ENCODE data around the gene DKK3.

DKK3 gene

DNA sequence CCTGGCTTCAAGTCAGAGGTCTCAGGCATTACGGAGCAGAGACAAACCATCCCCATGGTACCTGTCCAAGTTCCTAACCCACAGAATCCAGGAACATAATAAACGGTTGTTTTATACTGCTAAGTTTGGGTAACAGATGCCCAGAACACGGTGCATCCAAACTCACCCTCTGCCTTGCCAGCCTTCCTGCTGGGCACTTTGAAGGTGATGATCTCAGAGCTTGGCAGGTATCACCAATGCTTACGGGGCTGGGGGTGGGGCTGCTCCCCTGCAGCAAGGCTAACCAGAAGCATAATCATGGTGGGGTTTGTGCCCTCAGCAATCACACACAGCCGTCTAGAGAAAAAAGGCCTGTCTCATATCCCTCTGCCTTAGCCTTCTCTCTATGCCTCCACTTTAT lies 27.1 kb downstream of the DKK3 start:
- no peak for DNase-seq (ENCODE audit: low spot score)

DNA sequence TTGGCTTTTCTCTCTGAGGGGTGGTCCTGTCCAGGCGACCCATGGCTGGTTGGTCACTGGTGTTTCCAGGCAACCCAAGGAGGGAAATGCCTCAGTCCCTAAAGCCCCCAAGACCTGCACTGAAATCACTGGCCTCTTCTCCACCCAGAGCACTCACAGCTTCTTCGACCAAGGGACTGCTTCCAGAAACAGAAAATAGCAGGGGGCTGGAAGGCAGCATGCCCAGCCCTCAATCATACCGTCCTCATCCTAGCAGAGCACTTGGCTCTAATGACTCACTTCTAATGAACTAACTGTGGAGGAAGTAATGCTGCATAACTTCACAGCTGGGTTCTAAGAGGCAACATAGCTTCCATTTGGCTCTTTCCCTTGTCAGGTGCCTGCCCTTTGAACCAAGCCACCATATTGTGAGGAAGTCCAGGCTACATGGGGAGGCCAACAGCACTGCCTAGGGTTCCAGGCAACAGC lies 27.6 kb downstream of the DKK3 start:
- no peak for DNase-seq (ENCODE audit: low spot score)

DNA sequence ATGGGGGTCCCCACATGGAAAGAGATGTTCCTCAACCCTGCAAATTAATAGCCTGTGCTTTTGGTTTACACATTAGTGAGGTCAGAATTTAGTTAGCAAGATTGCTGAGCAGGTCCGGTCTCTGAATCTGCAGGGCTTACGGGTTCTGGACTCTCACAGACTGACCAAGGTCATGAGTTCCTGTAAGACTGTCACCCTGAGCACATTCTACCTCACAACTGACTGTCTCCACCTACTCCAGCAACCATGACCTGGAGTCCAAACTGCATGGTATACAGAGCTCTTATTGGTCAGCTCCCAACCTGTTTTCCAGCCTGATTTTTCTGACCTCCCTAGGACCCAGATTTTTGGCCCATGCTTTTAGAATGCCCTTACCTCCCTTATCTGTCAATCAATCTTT lies 28.2 kb downstream of the DKK3 start:
- DNase-seq (ENCODE audit: low spot score): no peak

DNA sequence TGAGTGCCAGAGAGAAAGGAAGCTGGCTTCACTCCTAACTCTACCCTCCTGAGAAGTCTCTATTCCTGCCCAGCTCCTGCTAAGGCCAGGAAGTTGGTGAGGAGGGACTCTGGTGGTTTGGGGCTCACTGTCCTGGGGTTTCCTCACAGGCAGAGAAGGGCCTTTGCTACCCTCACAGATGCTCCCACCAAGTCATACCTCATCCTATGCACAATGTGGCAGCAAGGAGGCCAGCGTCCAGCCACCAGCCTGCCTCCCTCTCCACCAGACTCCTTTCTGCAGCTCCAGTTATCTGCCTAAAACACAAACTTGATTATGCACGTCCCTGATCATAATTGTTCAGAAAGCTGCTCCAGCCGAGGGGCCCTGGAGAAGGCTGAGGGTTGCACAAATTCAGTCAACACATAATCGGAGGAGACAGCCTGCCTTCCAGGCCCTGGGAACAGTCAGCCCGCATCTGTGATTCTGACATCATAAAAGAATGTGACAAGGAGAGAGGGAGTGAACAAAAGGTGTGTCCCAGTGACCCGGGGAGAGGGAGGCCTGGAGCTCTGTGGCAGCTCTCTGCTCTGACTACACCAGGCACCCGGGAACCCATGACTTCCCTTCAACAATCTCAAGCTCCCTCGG lies 28.8 kb downstream of the DKK3 start:
- DNase-seq (ENCODE audit: low spot score): no peak

DNA sequence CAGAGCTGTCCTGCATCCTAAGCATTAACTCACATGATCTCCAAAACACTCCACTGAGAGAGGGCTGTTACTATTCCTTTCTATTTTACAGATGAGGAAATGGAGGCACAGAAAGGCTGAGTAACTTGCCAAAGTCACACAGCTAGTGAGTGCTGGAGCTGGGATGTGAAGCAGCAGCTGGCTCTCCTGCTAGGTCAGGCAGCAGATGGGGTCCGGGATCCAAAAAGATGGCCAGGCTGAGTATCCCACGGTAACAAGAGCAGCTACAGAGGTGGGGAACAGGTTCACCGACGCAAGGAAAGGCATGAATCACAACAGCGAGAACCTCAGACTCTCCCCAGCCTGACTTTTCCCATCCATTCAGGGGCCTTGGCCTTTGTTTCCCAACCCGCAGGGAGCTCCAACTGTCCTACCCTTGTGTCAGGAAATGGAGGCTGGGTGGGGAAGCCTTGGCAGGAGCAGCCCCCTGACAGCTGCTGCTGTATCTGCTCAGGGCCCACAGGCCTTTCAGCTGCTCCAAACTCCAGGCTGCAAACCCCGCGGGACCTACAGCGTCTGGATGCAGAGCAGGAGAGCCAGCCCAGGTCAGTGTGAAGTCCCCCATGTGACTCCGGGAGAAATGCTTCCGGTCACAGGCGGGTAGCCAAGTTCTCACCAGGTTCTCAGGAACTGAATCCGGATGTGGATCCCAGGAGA lies 29.5 kb downstream of the DKK3 start:
- no peak for DNase-seq (ENCODE audit: low spot score)

DNA sequence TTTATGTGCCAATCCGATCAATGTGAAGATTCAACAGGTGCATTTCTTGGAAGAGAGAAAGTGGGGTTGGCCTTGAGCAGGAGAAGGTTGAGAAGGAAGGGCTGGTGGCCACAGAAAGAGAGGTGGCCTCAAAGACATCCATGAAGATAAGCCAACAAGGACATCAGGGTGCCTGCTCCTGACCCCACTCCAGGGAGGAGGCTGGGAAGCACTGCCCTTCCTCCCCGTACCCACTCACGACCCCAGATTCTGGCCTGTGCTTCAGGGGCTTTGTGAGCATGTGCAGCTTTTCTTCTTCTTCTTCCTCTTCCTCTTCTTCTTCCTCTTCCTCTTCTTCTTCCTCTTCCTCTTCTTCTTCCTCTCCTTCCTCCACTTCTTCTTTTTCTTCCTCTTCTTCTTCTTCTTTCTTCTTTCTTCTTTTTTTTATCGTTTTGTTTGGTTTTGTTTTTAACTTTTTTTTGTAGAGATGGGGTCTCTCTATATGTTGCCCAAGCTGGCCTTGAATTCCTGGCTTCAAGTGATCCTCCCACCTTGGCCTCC lies 30.3 kb downstream of the DKK3 start:
- no peak for DNase-seq (ENCODE audit: low spot score)

DNA sequence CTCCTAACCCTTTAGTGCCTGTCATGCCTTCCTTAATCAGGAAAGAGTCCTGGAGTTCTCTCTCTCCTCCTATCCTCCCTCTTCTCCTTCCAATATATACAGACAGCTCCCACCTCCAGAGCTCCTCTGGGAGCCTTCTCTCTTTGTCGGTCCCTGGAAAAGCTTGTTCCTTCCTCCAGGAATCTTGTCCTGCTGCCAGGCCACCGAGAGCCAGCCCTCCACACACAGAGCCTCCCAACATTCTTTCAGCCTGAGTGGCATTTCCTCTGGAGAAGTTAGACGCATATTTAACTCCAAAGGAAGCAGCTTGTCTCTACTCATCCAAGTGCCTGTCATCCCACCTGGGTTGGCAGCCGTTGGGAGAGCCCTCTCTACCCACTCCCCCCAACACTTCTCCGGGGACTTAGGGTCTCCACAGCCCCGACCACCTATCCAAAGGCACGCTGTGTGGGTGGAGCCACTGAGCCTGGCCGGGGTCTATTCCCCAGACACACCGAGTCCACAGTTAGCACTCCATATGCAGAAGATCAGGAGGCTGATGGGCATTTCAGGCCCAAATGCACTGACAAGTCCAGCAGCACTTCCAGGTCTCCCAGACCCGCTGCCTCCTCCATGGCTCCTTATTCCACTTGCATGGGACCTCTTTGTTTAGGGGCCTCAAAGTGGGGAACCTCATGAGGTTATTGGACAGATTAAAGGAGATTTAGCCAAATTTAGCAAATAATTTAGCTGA lies 31.1 kb downstream of the DKK3 start:
- no peak for DNase-seq (ENCODE audit: low spot score)

DNA sequence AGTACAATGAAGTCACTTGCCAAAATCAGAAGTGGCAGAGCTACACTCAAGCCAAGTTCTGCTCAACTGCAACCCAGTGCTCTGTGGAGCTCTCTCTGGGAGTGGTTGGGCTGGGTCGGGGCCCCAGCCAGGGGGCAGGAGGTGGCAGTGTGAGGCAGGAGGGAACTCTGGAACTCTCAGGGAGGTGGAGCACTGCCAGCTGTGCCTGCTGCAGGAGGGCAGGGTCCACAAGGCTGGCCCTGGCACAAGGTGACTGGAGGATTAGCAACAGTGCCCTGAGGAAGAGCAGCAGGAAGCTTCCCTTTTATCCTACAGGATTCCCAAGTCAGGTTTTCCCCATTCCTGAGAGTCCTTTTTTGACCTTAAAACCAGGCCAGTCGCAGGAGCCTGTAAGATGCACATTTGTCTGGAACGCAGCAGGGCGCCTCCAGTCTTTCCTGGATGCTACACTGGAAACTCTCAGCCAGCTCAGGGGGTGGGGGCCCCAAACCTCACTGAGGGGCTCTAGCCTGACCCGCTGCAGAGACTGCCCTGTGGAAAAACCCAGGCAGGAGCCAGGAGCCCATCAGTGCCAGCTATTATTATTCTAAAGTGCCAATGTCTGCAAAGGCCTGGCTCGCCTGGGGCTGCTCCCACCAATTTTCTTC lies 31.8 kb downstream of the DKK3 start:
- no peak for DNase-seq (ENCODE audit: low spot score)

DNA sequence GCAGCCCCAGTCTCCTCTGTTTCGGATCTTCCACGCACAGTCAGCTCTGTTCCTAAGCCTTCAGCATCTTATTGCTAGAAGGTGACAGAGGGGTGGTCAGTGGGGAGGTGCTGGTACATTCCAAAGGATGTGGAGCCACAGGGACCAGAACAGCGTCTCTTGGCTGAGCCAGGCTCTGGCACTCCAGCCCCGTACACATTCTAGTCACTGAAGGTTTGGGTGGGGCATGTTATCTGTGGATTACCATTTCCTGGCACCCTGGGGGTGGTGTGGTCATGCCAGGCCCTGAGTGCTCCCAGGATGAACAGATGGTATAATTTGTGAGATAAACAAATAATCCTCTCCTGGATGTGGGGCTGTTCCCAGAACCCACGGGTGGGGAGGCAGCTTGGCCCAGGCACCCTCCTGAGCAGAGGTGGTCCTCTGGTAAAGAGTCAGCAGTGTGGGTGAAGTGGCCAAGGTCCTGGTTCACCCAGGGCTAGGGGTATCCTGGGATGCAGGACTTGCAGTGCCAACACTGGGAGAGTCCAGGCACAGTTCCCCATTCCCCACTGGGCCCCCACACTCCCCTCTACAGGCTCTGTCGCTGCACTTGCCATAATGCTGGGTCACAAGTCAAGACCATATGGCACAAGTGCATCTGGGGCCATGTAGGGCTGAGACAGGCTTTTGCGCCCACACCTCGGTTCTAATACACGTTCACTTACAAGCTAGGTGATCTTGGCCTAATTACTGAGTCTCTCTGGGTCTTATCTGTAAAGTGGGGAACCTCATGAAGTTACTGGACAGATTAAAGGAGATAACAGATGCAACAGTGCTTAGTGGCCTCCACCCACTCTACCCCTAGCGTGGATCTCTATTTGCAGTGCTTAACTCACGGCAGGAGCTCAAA lies 33.0 kb downstream of the DKK3 start:
- DNase-seq (ENCODE audit: low spot score): no peak

DNA sequence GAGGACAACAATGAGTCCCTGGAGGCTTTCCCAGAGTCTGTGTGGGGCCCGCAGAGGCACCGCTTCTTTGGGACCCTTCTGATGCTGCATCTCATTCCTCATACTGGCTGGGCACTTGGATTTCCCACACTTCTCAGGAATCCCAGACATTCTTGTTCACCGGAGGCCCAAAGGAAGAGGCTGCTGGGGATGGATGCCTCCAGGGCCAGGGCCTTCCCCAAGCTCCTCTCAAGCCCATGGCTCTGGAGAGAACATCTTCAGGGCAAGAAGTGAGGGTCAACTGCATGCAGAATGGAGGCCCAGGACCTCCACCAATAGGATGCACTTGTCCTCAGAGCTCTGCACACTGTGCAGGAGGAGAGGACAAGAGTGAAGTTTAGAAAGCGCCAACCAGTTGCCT lies 34.6 kb downstream of the DKK3 start:
- no peak for DNase-seq (ENCODE audit: low spot score)

DNA sequence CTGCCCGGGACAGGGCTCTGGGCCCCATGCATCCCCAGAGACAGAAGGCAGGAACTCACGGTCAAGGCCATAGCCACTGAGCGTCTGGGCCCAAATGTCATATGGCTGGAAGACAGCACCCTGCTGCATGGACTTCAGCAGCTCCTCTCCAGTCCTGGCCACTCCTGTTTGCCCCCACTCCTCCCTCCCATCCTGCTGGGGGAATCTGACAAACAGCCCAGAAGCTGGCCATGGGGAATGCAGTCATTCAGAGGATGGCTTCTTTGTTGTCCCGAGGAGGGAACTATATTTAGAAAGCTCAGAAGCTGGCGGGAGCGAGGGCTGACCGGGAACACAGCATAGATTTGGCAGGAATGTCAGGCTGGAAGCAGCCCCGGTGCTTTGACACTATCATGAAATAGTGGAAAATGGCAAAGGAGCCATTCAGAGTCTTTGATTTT lies 35.0 kb downstream of the DKK3 start:
- DNase-seq (ENCODE audit: low spot score): no peak

DNA sequence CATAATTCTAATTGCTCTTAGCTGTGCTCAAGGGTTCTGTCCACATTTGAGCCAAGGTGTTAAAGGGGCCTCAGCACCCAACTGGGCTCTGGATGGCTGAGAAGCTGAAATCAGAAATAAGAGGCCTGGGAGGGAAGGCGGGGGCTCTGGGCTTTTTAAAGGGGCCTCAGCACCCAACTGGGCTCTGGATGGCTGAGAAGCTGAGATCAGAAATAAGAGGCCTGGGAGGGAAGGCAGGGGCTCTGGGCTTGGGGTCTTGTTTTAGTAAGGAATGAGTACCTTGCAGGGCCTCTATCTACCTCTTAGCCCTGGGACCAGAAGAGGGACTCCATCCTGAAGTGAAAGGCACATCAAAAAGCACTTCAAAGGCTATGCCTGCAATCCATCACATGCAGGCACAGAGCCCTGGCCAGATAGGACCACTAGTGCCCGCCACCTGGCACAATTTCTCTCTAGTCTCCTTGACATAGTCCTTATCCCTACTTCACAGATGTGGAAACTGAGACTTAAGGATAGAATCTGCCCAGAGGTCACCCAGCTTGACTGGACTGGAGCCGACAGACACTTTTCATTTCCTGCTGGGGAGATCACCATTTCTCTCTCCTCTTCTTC lies 35.6 kb downstream of the DKK3 start:
- DNase-seq (ENCODE audit: low spot score): no peak

DNA sequence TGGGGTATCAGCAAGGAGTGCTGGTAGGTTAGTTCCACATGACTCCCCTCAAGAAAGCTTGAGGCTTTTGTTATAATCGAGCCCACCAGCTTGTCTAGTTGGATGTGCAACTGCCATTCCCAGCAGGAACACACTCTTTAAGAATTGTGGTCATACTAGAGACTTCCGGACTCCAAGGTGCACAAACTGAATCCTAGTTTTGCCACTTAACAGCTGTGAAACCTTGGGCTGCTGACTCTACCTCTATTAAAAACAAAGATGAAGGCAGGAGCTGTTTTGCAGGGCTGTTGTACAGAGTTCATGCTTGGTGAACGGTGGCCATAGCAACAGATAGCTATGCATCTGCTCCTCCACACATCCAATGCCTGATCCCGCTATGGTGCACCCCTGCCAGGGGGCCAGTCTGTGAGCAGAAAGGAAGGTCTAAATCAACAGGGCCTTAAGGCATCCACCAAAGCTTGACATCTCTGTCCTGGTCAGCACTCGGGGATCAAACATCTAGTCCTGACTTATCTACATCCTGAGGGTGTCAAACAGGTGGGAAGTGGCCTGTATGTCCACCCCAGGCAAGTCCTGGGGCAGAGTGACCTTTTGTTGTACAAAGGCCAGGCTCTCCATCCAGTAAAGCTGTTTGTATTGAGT lies 36.4 kb downstream of the DKK3 start:
- DNase-seq (ENCODE audit: low spot score): no peak

DNA sequence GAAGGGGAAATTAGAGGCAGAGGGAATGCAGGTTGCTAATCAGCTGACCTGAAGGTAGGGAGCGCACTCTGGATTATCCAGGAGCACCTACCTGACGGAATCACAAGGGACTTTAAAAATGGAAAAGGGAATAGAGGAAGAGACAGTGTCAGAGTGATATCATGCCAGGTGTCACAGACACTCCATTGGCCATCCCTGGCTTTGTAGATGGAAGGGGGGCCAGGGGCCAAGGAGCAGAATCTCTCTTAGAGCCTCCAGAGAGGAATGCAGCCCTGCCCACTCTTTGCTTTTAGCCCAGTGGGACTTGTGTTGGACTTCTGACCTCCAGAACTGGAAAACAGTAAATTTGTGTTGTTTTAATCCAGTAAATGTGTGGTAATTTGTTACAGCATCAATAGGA lies 37.9 kb downstream of the DKK3 start:
- no peak for DNase-seq (ENCODE audit: low spot score)

DNA sequence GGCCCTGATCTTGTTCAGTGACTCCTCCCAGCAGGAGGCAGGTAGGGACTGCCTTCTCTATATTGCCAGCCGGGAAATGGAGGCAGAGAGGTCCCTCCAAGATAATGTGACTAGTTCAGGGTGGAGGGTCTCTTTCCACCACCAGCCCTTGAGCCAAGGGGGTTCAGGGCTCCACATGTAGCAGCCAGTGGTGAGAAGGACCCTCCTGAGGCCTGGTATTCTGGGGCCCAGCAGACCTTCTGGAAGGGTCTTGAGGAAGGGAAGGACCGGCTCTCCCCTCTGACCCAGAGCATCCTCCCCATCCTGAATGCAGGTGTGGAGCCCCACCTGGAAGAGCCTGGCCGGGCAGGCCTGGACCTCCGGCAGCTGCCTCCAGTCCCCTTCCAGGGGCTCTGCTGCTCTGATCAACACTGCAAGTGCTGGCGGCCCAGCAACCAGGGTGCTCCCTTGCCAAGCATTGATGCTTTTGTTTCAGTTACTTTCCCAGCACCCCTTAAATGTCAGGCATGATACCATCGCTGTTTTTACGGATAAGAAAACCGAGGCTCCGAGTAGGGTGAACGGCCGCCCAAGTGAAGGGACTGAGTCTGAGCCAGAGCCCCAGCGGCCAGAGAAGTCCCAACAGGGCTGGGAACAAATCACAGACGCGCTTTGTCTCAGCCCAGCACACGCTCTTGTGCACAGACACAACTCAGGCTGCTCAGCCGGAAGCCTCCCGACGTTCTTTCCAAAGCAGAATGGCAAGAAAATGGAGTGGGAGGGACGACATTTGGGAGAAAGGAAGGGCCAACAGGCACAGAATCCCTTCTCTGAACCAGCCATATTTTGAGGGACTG lies 38.8 kb downstream of the DKK3 start:
- DNase-seq (ENCODE audit: low spot score): no peak

DNA sequence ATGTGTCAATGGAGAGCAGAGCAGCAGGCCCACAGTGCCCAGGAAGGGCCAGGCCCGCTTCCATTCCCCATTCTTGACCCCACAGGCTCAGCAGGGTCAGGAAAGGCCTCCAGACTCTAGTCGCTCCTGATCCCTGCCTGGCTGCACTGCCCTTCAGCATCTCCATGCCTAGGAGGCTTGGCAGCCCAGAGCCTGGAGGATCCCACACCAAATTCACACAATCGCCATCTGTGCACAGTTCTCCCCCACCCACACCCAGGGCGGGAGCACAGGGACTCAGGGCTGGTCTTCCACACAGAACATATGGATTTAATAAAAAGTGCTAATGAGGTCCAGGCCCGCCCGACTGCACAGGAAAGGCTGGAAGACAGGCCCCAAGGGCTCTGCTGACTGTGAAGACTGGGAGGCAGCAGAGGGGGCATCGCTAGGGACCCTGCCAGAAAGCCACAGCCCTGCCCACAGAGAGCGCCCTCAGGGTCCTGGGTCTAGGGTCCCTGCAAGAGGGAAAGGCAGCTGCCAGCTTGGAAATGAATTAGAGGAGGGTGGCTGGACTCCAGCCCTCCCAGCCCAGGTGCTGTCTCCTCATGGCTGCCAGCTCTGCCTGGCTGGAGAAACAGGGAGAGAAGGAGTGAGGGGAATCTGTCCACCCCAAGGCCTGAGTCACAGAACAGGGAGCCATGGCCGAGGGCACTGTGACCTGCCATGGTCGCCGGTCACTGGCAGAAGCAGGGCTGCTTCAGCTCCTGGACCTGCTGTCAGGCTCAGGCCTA lies 39.7 kb downstream of the DKK3 start:
- no peak for DNase-seq (ENCODE audit: low spot score)

DNA sequence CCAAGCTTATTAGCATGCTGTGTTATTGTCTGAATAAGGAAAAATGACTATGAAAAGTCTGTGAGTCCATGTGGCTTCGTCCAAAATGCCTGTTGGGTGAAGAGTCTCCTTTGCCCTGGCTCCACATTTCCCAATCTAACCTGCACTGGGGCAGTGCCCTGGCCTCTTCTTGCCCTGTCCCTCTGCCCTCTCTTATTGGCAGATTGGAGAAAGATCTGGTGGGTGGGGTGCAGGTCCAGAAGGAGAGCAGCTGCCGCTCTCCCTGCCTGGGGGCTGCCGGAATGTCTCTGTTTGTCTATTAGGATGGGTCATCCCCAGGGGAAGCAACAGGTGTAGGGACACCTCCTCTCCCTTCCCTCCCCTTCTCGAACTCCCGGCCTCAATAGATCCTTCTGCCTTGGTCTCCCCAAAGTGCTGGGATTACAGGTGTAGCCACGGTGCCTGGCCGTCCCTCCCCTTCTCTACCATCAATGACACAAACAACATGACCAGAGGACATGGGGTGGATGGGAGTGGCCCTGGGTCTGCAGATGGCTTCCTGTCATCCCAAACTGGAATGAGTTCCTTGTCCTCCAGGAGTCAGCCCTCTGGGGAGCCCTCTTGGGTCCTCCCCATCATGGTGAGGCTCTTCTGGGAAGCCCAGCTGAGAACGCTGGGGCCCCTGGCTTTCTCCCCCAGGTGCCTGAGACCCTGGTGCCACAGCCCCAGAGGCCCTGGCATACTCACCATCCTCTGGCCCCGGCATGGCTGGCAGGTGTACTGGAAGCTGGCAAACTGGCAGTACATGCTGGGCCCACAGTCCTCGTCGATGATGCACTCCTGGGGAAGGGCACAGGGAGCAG lies 40.5 kb downstream of the DKK3 start:
- no peak for DNase-seq (ENCODE audit: low spot score)
